ENCODE measurements around the gene LUZP2.

GRCh38 chr11:24559315-24559714, 62.5 kb downstream of the LUZP2 start:
- TF ChIP-seq ZNF274 (IDR thresholded peaks at IDR 0.05; ENCODE audit: low read depth, low read length) (no peak), YY1 (IDR thresholded peaks at IDR 0.05; ENCODE audit: insufficient read depth, insufficient read length) (no peak)
